ENCODE data around the gene CSF3R.

GRCh38 chr1:36465731-36466369 lies 16.9 kb downstream of the CSF3R start:
- TF ChIP-seq RFX5 (IDR thresholded peaks at IDR 0.05; ENCODE audit: low read depth, low read length) (no peak), RBBP5 (IDR thresholded peaks at IDR 0.05; ENCODE audit: borderline replicate concordance, insufficient read depth, low read length, poor library complexity, severe bottlenecking) (no peak), STAT6 (CRISPR knock-in tag; IDR thresholded peaks at IDR 0.05) (no peak)

Data from K562 (cell line).